ENCODE results near the gene GBF1. TPM values are rescaled to one million over a fixed set of nuclear protein-coding genes. Genes with fewer than 3 reads are reported as not detected.
"Not testable (repeated sequence)": the region's sequence is repeated elsewhere in the genome, so short reads cannot be mapped to it uniquely, and the experiment has no call there.

The GBF1 gene
- total RNA-seq, 2 experiments from 2014 or later, result 40.1 to 40.6 TPM

DNA sequence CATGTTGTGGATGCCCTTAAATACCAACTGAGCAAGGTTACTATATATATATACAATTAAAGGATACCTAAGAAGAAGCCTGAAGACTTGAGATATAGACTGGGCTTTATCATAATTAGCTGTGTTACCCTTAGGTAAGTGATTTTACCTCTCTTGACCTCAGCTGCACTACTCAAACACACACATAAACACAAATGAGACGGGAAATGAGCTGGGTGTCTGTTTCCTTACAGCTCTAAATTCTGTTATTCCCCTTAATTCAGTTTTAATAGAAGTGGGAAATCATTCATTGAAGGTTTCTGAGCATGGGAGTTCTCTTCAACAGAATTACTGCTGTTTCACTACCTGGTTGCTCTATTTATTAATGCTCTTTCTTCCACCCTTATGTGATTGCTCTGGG lies 60.7 kb downstream of the GBF1 start:
- ATAC-seq (ENCODE audit: low read depth) (no peak), DNase-seq (no peak)
- peaks cover 23% of the 10 kb centered on the region for H3K36me3 Mint-ChIP-seq
- no peaks in the 10 kb centered on the region for H3K27me3 Mint-ChIP-seq
- peaks cover 17% of the 10 kb centered on the region for H3K4me1 Mint-ChIP-seq
- H3K4me3 Mint-ChIP-seq, result no peak overlapping the region
- H3K9me3 Mint-ChIP-seq, result no peaks in the 10 kb centered on the region
- POLR2A ChIA-PET, result interaction anchor here (0.5 kb wide), 1 partner anchor 652 kb away, joined by 3 read pairs; no protein-coding TSS in a partner anchor
- H3K27ac Mint-ChIP-seq, result no peak overlapping the region

GRCh38 chr10:102306710-102307109 lies 61.4 kb downstream of the GBF1 start:
- Mint-ChIP-seq H3K4me3 (no peak overlapping the region), H3K9me3 (no peaks in the 10 kb centered on the region), H3K27ac (no peak overlapping the region), H3K36me3 (peaks cover 22% of the 10 kb centered on the region), H3K4me1 (peaks cover 23% of the 10 kb centered on the region), H3K27me3 (no peaks in the 10 kb centered on the region)
- POLR2A ChIA-PET, result interaction anchor here (0.5 kb wide), 1 partner anchor 653 kb away, joined by 3 read pairs; no protein-coding TSS in a partner anchor
- ATAC-seq (ENCODE audit: low read depth) (no peak), DNase-seq (no peak)

DNA sequence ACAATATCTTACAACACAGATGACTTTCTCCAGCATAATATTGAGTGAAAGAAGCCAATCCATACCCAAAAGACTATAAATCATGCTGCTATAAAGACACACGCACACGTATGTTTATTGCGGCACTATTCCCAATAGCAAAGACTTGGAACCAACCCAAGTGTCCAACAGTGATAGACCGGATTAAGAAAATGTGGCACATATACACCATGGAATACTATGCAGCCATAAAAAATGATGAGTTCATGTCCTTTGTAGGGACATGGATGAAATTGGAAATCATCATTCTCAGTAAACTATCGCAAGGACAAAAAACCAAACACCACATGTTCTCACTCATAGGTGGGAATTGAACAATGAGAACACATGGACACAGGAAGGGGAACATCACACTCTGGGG lies 63.0 kb downstream of the GBF1 start:
- peaks cover 28% of the 10 kb centered on the region for H3K4me1 Mint-ChIP-seq
- POLR2A ChIA-PET; H3K27me3 Mint-ChIP-seq; DNase-seq; H3K4me3 Mint-ChIP-seq; H3K9me3 Mint-ChIP-seq; ATAC-seq (ENCODE audit: low read depth); H3K27ac Mint-ChIP-seq: not testable (repeated sequence)
- H3K36me3 Mint-ChIP-seq, result peaks cover 19% of the 10 kb centered on the region

DNA sequence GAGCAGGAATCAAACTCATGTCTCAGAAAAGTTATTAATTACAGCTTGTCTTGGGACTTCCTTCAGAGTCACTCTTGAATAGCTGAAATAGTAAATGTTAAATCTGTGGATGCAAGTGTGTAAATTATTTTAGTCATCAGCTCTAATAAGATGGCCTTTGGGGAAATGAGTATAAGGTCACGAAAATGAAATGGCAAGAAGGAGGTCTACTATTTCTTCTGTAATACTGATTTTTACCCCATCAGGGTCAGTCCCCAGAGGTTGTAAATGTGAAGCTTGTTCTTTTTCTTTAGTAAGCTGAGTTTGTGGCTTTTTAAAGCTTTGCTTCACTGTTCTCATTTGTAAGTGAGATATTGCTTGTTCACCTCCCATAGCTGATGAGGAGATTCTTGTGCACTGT lies 63.9 kb downstream of the GBF1 start:
- H3K4me3 Mint-ChIP-seq, result no peak overlapping the region
- DNase-seq (no peak), ATAC-seq (ENCODE audit: low read depth) (no peak)
- POLR2A ChIA-PET, result no interaction called here
- H3K27ac Mint-ChIP-seq, result no peak overlapping the region
- H3K27me3 Mint-ChIP-seq, result no peaks in the 10 kb centered on the region
- no peaks in the 10 kb centered on the region for H3K9me3 Mint-ChIP-seq
- peaks cover 19% of the 10 kb centered on the region for H3K36me3 Mint-ChIP-seq
- H3K4me1 Mint-ChIP-seq, result peaks cover 28% of the 10 kb centered on the region

DNA sequence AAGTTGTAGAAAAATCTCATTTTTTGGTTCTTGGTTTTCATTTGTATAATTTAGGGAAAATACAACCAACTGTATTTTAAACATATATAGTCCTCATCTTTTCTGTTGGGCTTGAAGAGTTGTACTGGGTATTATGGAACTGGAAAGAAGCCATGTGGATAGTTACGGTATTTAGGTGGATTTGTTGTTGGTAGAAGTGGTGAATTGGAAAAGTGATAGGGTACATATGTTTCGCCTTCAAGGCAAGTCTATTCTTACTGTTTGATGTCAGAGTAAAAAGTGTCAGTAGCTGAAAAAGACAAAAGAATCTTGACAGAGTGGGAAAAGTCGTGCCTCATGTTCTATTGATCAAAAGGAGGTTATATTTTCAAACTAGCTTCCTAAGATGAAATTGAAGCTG lies 64.6 kb downstream of the GBF1 start:
- DNase-seq (no peak), ATAC-seq (ENCODE audit: low read depth) (no peak)
- no peaks in the 10 kb centered on the region for H3K9me3 Mint-ChIP-seq
- peaks cover 23% of the 10 kb centered on the region for H3K36me3 Mint-ChIP-seq
- H3K27ac Mint-ChIP-seq, result no peak overlapping the region
- POLR2A ChIA-PET, result no interaction called here
- no peaks in the 10 kb centered on the region for H3K27me3 Mint-ChIP-seq
- no peak overlapping the region for H3K4me3 Mint-ChIP-seq
- H3K4me1 Mint-ChIP-seq, result peaks cover 30% of the 10 kb centered on the region

GRCh38 chr10:102310361-102311024 lies 65.2 kb downstream of the GBF1 start:
- Mint-ChIP-seq H3K27ac (no peak overlapping the region), H3K27me3 (no peaks in the 10 kb centered on the region), H3K9me3 (no peaks in the 10 kb centered on the region)

DNA sequence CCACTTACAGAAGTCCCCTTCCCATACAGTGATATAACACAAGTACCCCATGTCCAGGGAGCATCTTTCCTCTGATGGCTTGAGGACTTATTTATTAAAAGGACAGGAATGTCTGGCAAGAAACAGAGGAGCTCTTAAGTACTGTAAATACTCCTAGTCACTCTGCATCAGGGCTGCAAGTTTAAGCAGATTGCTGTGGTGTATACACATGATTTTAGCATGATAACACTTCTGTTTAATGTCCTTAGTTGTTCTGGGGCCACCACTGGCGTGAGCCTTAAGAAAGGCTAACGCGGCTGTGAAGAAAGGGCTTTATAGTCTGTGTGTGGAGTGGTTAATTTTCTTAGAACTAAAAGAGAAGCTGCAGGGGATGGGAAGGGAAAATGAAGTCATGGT lies 65.7 kb downstream of the GBF1 start:
- Mint-ChIP-seq H3K4me1 (peaks cover 28% of the 10 kb centered on the region), H3K9me3 (no peaks in the 10 kb centered on the region), H3K4me3 (no peak overlapping the region), H3K27ac (no peak overlapping the region), H3K27me3 (no peaks in the 10 kb centered on the region), H3K36me3 (peaks cover 20% of the 10 kb centered on the region)
- POLR2A ChIA-PET, result no interaction called here
- DNase-seq (no peak), ATAC-seq (ENCODE audit: low read depth) (no peak)

More at GRCh38 chr10:102310361-102311024, 65.2 kb downstream of the GBF1 start:
- Mint-ChIP-seq H3K4me3 (no peak overlapping the region), H3K4me1 (peaks cover 30% of the 10 kb centered on the region), H3K36me3 (peaks cover 23% of the 10 kb centered on the region)
- DNase-seq (no peak), ATAC-seq (ENCODE audit: low read depth) (no peak)
- POLR2A ChIA-PET, result no interaction called here

DNA sequence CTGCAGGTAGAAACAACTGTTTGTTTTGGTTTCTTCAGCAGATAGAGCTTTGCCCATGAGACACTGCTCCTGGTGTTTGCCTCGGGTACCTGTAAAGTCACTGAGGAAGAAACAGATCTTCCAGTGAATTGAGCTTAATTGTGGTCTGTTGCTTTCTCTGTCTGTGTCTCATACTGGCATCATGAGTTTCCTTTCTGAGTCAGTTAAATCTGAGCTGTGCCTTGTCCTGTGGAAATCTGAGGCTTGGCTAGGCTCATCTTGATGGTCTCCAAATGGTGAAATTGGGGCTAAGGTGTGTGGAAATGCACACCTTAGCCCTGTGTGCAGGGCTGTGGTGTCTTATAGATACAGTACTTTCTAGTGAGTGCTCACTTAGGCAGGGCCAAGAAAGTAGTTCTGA lies 67.4 kb downstream of the GBF1 start:
- Mint-ChIP-seq H3K36me3 (peaks cover 11% of the 10 kb centered on the region), H3K27me3 (no peaks in the 10 kb centered on the region), H3K4me3 (no peak overlapping the region), H3K4me1 (peaks cover 28% of the 10 kb centered on the region), H3K27ac (no peak overlapping the region), H3K9me3 (no peaks in the 10 kb centered on the region)
- ATAC-seq (ENCODE audit: low read depth) (no peak), DNase-seq (no peak)
- POLR2A ChIA-PET, result interaction anchor here (0.7 to 0.8 kb wide), 2 partner anchors 13 to 29 kb away, joined by 3 read pairs; no protein-coding TSS in a partner anchor

DNA sequence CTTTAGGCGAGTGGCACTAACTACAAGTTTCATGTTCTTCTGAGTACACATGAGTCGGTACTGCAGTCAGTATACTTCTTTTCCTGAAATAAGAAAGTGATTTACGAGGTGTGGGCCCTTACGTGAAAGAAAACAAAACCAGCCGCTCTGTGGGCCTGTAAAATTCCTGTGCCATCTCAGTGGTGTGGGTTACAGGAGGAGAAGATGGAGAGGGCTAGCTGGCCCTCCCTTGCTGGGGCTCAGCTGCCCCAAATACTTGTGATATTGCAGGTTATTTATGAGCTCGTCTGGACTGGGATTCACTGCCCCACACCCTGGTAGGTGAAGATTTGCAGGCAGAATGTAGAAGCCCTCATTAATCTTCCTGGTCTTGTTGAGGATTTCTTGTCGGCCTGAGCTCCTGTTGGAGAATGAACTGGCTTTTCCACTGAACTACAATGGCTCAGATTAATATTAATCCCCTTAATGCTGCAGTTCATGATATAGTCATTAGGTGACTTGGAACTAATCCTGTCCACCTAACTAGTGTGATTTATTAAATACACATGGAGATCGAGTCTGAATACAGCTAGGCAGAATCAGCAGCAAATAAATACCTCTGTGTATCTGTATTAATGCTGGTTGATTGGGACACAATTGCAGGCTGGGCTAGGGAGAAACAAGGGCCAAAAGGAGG lies 68.0 kb downstream of the GBF1 start:
- H3K36me3 Mint-ChIP-seq, result peaks cover 5% of the 10 kb centered on the region
- ATAC-seq (ENCODE audit: low read depth) (no peak), DNase-seq (no peak)
- POLR2A ChIA-PET, result interaction anchor here (0.7 to 0.8 kb wide), 2 partner anchors 13 to 30 kb away, joined by 3 read pairs; no protein-coding TSS in a partner anchor
- no peaks in the 10 kb centered on the region for H3K27me3 Mint-ChIP-seq
- H3K4me1 Mint-ChIP-seq, result peaks cover 28% of the 10 kb centered on the region
- no peaks in the 10 kb centered on the region for H3K9me3 Mint-ChIP-seq
- no peak overlapping the region for H3K27ac Mint-ChIP-seq
- H3K4me3 Mint-ChIP-seq, result no peak overlapping the region

DNA sequence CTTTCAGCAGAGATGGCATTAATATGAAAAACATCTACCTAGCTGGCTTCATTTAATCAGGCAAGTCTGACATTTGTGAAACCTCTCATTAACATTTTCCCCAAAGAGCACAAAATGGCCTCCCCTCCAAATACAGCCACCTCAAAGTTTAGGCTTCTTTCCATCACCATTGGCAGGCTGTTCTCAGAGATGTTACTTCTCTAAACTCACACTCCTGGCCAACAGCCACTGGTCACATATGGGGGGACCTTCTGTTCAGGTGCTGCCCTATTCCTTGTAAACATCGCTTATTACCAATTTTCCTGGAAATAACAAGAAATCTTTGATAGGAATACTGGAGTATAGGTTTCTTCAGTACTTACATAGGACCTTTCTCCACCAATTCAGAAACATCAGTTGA lies 69.5 kb downstream of the GBF1 start:
- DNase-seq, result no peak
- POLR2A ChIA-PET, result no interaction called here
- Mint-ChIP-seq H3K9me3 (no peaks in the 10 kb centered on the region), H3K27me3 (no peaks in the 10 kb centered on the region), H3K4me1 (peaks cover 23% of the 10 kb centered on the region), H3K4me3 (no peak overlapping the region), H3K36me3 (peaks cover 5% of the 10 kb centered on the region), H3K27ac (no peak overlapping the region)
- ATAC-seq (ENCODE audit: low read depth), result no peak

DNA sequence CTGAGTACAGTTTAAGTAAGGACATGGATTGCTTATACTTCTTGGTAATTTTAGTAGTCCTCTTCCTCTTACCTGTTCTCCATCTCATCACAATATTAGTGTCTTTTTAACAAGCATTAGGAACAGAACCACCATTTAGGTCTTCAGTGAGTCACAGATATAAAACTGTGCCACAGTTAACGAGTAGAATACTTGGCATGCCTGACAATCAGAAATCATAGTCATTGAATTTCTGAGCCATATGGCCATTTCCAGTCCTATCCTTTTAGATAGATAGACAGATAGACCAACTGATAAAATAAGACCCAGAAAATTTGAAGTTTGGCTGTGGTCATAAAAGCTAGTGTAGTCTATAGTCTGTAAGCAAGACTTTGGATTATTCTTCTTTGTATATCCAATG lies 71.1 kb downstream of the GBF1 start:
- DNase-seq (no peak), ATAC-seq (ENCODE audit: low read depth) (no peak)
- Mint-ChIP-seq H3K27ac (no peak overlapping the region), H3K27me3 (no peaks in the 10 kb centered on the region), H3K36me3 (peaks cover 7% of the 10 kb centered on the region), H3K4me3 (no peak overlapping the region), H3K4me1 (peaks cover 10% of the 10 kb centered on the region), H3K9me3 (no peaks in the 10 kb centered on the region)
- POLR2A ChIA-PET, result no interaction called here

- peak overlapping the region; percentile 52 for H3K4me3 Mint-ChIP-seq
- ATAC-seq (ENCODE audit: low read depth) (peak; percentile 89), DNase-seq (peak; percentile 65)
- no peaks in the 10 kb centered on the region for H3K9me3 Mint-ChIP-seq
- peaks cover 7% of the 10 kb centered on the region for H3K36me3 Mint-ChIP-seq
- H3K27me3 Mint-ChIP-seq, result no peaks in the 10 kb centered on the region
- no peak overlapping the region for H3K27ac Mint-ChIP-seq
- H3K4me1 Mint-ChIP-seq, result peaks cover 21% of the 10 kb centered on the region
- POLR2A ChIA-PET, result interaction anchor here (0.6 to 1.2 kb wide), 5 partner anchors 70 to 1380 kb away, joined by 3 to 7 read pairs (median 4); no protein-coding TSS in a partner anchor
These were observed 77.6 kb downstream of the GBF1 start for GRCh38 chr10:102322914-102323313.

GRCh38 chr10:102324061-102324460 lies 78.7 kb downstream of the GBF1 start:
- Mint-ChIP-seq H3K27me3 (no peaks in the 10 kb centered on the region), H3K36me3 (peaks cover 7% of the 10 kb centered on the region), H3K4me3 (no peak overlapping the region), H3K27ac (no peak overlapping the region), H3K9me3 (no peaks in the 10 kb centered on the region), H3K4me1 (peaks cover 21% of the 10 kb centered on the region)
- ATAC-seq (ENCODE audit: low read depth), result no peak
- no peak for DNase-seq
- POLR2A ChIA-PET, result no interaction called here

DNA sequence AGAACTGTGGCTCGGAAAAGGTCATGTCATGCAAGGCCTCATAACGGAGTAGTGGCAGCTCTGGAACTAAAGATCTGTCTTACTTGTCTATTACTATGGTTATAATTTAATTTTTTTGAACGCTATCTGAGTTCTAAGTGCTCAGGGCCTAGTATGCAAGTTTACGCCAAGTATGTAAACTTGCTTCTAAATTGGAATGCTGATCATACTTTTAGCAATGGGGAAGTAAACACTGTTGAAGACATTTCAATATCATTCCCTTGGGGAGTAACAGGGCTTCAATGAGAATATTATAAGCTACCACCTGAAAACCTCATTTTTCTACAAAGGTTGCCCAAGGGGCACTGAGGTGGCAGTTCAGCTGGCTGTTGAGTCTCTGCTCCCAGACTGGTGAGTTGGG lies 80.7 kb downstream of the GBF1 start:
- Mint-ChIP-seq H3K27ac (no peak overlapping the region), H3K4me1 (peaks cover 21% of the 10 kb centered on the region), H3K4me3 (no peak overlapping the region), H3K27me3 (no peaks in the 10 kb centered on the region), H3K9me3 (no peaks in the 10 kb centered on the region), H3K36me3 (peaks cover 7% of the 10 kb centered on the region)
- DNase-seq, result no peak
- ATAC-seq (ENCODE audit: low read depth), result no peak
- POLR2A ChIA-PET, result no interaction called here
